Measurements from ENCODE around the gene AMER2.

AMER2 gene

GRCh38 chr13:25200783-25201182 lies 28.7 kb upstream of the AMER2 start:
- Histone ChIP-seq H3K36me3 (replicated peaks; ENCODE audit: insufficient read depth, low read length) (no peaks in the 10 kb centered on the region), H3K9me2 (replicated peaks; ENCODE audit: insufficient read depth, low read length) (no peaks in the 10 kb centered on the region), H2AFZ (ENCODE audit: low read length) (no peak overlapping the region), H4K20me1 (ENCODE audit: insufficient read depth, low read length) (no peaks in the 10 kb centered on the region), H3K9ac (ENCODE audit: low read length) (no peak overlapping the region), H3K9me3 (replicated peaks; ENCODE audit: insufficient read depth, low read length) (no peaks in the 10 kb centered on the region), H3K27ac (ENCODE audit: low read length) (no peak overlapping the region), H3K4me2 (ENCODE audit: low read depth, low read length) (no peak overlapping the region), H3K27me3 (replicated peaks; ENCODE audit: insufficient read depth, low read length) (no peaks in the 10 kb centered on the region), H3F3A (ENCODE audit: insufficient read depth, low read length) (no peaks in the 10 kb centered on the region), H3K4me1 (ENCODE audit: low read length) (no peaks in the 10 kb centered on the region), H3K4me3 (ENCODE audit: low read length) (no peak overlapping the region), H3K79me2 (ENCODE audit: low read length) (no peaks in the 10 kb centered on the region)
- no peak for DNase-seq
- TF ChIP-seq EZH2 (optimal IDR thresholded peaks at IDR 0.05; ENCODE audit: low read depth, low read length), result no peak
- TF ChIP-seq CTCF (IDR thresholded peaks at IDR 0.05; ENCODE audit: low read length), result no peak
- no peak for TF ChIP-seq EZH2phosphoT487 (IDR thresholded peaks at IDR 0.05; ENCODE audit: low read length)

GRCh38 chr13:25198647-25199046 lies 26.6 kb upstream of the AMER2 start:
- H3K27me3 ChIP-seq (replicated peaks; ENCODE audit: insufficient read depth, low read length), result no peaks in the 10 kb centered on the region

GRCh38 chr13:25196971-25197370 lies 24.9 kb upstream of the AMER2 start:
- Histone ChIP-seq H3K9ac (ENCODE audit: low read length) (no peak overlapping the region), H4K20me1 (ENCODE audit: insufficient read depth, low read length) (no peaks in the 10 kb centered on the region), H3K4me1 (ENCODE audit: low read length) (no peaks in the 10 kb centered on the region), H3K9me2 (replicated peaks; ENCODE audit: insufficient read depth, low read length) (no peaks in the 10 kb centered on the region), H3K27me3 (replicated peaks; ENCODE audit: insufficient read depth, low read length) (no peaks in the 10 kb centered on the region), H3F3A (ENCODE audit: insufficient read depth, low read length) (no peaks in the 10 kb centered on the region), H3K4me3 (ENCODE audit: low read length) (no peak overlapping the region), H3K9me3 (replicated peaks; ENCODE audit: insufficient read depth, low read length) (no peaks in the 10 kb centered on the region), H3K27ac (ENCODE audit: low read length) (no peak overlapping the region), H3K36me3 (replicated peaks; ENCODE audit: insufficient read depth, low read length) (no peaks in the 10 kb centered on the region), H3K79me2 (ENCODE audit: low read length) (no peaks in the 10 kb centered on the region), H2AFZ (ENCODE audit: low read length) (no peak overlapping the region), H3K4me2 (ENCODE audit: low read depth, low read length) (no peak overlapping the region)
- no peak for DNase-seq
- TF ChIP-seq CTCF (IDR thresholded peaks at IDR 0.05; ENCODE audit: low read length) (no peak), EZH2phosphoT487 (IDR thresholded peaks at IDR 0.05; ENCODE audit: low read length) (no peak), EZH2 (optimal IDR thresholded peaks at IDR 0.05; ENCODE audit: low read depth, low read length) (no peak)

More at GRCh38 chr13:25198647-25199046, 26.6 kb upstream of the AMER2 start:
- no peak overlapping the region for H3K4me2 ChIP-seq (ENCODE audit: low read depth, low read length)
- no peaks in the 10 kb centered on the region for H3K4me1 ChIP-seq (ENCODE audit: low read length)
- H3K9ac ChIP-seq (ENCODE audit: low read length), result no peak overlapping the region
- H3K4me3 ChIP-seq (ENCODE audit: low read length), result no peak overlapping the region
- H3K79me2 ChIP-seq (ENCODE audit: low read length), result no peaks in the 10 kb centered on the region
- H3K9me2 ChIP-seq (replicated peaks; ENCODE audit: insufficient read depth, low read length), result no peaks in the 10 kb centered on the region
- no peaks in the 10 kb centered on the region for H4K20me1 ChIP-seq (ENCODE audit: insufficient read depth, low read length)
- no peak for DNase-seq
- no peaks in the 10 kb centered on the region for H3K36me3 ChIP-seq (replicated peaks; ENCODE audit: insufficient read depth, low read length)
- no peak overlapping the region for H2AFZ ChIP-seq (ENCODE audit: low read length)
- H3K27ac ChIP-seq (ENCODE audit: low read length), result no peak overlapping the region
- H3F3A ChIP-seq (ENCODE audit: insufficient read depth, low read length), result no peaks in the 10 kb centered on the region
- no peak for TF ChIP-seq EZH2 (optimal IDR thresholded peaks at IDR 0.05; ENCODE audit: low read depth, low read length)
- TF ChIP-seq CTCF (IDR thresholded peaks at IDR 0.05; ENCODE audit: low read length), result no peak
- no peak for TF ChIP-seq EZH2phosphoT487 (IDR thresholded peaks at IDR 0.05; ENCODE audit: low read length)
- no peaks in the 10 kb centered on the region for H3K9me3 ChIP-seq (replicated peaks; ENCODE audit: insufficient read depth, low read length)

All from MM.1S (cell line).